HG03457 (cell line): Measurements from ENCODE around the gene CCDC70.
"Not testable (repeated sequence)": the region's sequence is repeated elsewhere in the genome, so short reads cannot be mapped to it uniquely, and the experiment has no call there.

ENCODE experiments used
- ATAC-seq: cut with Tn5 transposase; IDR thresholded peaks from one replicate; pipeline ENCODE4 v1.9.1; 2021; ENCODE audit warnings: moderate number of reproducible peaks; ENCODE audit not compliant: unreplicated experiment

The CCDC70 gene

DNA sequence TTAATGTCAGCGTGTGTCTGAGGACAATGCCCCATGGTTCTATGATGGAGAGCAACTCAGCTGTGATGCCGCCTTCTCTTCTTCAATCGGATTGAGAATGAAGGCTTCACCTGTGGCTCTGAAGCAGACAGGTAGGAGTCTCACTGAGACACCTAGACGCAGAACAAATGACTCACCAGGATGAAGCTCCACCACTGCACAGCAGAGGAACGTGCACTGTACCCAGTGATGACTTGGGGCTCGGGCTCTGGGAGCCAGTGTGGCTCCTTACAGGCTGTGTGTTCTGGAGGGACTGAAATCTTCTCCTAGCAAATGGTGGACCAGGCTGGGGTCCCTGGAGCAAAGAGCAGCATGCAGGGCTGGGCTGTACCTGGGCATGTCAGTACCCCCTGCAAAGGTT is 44.0 kb downstream of the CCDC70 start:
- ATAC-seq, result no peak

DNA sequence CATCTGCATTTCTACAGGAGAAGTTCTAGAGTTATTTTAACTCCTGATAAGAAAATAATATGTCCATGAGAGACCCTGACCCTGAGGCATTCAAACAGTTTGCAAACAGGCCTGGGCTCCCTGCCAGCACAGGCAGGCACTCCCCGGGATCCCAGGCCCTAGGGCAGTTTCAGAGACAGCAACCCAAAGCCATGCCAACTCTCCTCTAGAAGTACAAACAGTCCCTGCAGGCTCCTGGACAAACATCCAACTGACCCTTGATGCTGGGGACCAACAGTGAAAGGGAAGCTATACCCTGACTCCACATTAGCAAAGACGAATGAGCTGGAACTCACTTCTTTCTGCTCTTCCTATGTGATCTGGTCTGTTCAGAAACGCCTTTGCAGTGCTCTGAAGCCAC is 44.8 kb downstream of the CCDC70 start:
- no peak for ATAC-seq

DNA sequence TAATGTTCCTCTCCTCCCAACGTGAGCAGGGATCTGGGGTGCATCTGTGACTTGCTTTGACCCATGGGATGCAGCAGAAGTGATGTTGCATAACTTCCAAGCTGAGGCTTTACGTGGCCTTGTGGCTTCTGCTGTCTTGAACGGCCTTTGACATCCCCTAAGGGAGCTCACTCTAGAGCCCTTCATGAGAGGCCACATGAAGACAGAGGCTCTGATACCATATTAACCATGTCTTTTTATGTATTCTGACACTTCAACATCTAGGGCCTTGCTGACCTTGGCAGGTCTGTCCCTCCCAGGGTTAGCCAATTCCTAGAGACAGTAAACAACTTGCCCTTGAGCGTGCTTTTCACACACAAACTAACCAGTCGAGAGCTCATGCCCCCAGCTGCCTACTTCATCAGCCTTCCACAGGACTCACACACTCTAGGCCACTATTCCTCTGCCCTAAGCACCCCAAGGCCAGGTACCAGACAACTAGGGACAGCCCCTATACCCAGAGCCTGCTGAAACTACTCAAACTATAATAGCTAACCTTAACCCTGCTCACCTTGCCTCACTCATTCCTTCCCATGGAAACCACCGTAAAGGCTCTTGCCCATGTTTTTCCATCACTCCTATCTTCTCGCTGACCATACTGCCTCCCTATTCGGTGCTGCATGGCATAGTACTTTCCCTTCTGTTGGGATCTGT is 45.4 kb downstream of the CCDC70 start:
- ATAC-seq, result no peak

DNA sequence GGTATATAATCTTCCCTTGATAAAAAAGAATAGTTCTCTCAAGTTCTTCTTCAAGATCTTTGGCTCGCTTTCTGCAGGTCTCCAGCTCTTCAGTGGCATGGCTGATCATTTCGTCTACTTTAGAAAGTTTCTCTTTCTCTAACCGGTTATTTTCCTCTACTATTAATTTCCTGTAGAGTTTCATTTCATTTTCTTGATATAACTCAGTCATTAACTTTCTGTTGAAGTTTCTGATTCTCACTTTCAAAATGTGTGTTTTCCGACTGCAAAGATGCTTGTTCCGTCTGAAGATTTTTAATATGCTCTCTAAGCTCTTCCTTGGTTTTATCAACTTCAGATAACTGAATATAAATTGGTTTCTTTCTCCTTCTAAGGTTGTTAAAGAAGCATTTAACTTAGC is 47.5 kb downstream of the CCDC70 start:
- ATAC-seq, result not testable (repeated sequence)

DNA sequence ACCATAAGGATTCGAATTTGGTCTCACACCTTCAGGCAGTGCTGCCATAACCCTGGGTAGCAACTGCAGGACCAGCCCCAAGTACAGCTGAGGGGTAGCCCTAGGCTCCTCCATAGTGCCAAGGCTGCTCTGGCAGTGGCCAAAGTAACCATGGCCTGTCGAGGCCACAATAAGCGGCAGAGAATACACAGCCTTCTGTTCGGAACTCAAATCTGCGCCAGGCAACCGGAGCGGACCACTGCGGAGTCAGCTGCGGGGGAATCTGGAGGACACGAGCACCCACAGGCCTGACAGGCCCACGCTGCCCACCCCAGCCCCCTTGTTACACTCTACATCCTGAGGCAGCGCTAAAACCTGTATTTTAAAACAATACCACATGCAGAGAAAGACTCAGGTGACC is 48.7 kb downstream of the CCDC70 start:
- no peak for ATAC-seq

DNA sequence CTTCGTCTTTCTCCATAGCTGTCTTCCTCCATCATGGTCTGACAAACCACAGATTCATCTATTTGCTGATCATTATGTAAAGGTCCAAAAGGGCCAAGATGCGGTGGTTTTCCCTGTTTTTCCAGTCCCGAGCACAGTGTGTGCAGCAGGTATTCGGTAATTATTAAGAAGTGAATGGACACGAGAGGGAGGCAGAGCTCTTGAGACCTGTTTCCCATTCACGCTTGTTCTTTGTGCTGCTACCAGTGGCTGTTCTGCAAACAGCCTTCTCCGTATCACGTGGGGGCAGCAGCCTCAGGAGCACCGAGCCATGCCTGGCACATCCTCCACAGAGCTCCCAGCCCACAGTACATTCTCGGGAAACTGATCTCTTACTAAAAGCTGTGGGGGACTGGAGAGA is 50.3 kb downstream of the CCDC70 start:
- ATAC-seq, result no peak

DNA sequence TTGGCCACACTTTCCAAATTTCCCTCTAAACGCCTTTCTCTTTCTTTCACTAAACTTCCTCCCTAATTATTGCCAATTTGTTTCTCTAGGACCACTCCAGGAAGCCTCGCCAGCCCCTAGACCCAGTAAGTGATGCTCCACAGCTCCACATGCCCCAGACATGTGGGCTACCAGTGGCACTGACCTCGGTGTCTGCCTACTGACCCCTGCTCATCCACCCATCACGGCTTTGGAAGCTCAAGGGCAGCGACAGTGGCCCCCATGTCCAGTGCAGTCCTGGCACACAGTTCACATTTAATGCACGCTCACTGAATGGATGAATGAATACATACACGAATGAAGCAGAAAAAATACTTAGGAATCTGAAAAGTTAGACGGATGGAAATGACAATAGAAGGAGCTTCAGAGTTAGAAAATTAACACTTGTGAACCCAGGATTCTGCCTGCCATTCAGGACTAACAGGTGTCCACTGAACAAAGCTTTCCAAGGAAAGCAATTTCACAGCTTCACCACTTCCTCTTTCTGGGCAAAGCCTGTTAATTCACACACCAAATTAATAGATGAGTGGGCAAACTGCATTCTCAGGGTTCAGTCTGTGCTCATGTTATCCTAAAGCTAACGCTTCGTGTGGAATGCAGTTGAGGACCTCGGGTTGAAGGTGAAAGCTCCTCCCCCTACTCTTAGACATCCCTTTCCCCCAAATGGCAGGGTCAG is 50.9 kb downstream of the CCDC70 start:
- ATAC-seq, result no peak

DNA sequence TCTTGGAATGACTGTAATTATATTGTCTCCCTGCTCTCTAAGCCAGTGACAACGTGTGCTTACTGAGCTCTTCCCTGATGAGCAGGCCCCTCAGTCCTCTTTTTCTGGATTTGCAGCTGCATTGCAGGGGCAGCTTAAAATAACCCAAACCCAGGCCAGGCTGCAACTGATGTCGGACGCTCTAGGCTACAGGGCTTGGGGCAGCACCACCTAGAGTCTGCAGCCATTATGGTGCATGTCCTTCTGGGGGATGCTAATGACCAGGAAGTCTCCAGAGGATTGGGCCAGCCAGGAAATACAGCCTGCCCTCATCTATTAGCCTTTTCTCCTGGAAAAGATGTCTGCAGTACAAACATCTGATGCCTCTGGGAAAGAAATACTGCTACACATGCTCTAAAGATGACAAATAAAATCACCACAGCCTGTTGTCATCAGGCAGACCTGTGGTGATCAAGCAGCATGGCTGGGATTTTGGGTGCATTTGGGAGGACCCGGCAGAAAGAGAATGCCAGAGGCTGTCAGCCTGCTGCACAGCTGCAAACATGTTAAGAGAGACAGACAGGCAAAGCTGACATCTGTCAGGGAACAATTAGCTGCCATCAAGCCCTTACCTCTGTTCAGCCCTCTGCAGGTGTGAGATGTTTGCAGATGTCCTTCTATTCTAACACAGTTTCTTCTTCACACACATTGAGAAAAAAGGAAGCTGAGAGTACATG is 51.8 kb downstream of the CCDC70 start:
- no peak for ATAC-seq

DNA sequence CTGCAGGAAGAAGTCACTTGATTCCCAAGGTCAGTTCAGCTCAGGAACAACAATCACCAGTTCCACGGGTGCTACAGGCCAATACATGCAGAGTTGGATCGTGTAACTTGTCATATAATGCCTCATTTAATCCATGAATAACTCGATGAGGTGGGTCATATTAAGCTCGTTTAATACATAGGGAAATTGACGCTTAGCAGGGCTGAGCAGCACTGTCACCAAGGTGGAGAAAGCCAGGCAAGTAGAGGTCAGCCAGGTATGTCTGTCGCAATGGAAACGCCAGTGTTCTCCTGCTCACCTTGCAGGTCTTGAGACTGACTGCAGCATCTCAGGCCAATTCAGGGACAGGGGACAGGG is 52.3 kb downstream of the CCDC70 start:
- ATAC-seq, result no peak
